IPS-20b (cell line): ENCODE measurements around the gene HADHB.
"Not testable (repeated sequence)": the region's sequence is repeated elsewhere in the genome, so short reads cannot be mapped to it uniquely, and the experiment has no call there.

Source experiments
- H3K27ac ChIP-seq: one replicate; pipeline ENCODE4 v1.5.1; 2013; ENCODE audit warnings: low read length
- H3K27me3 ChIP-seq: 2 replicates; pipeline ENCODE4 v1.6.1; 2013; ENCODE audit warnings: mild to moderate bottlenecking, low read length, inconsistent platforms; ENCODE audit not compliant: insufficient read depth
- H3K36me3 ChIP-seq: 2 replicates; pipeline ENCODE4 v1.6.1; 2013; ENCODE audit warnings: low read depth, mild to moderate bottlenecking, inconsistent platforms, low read length, moderate library complexity; ENCODE audit not compliant: insufficient read depth
- H3K4me1 ChIP-seq: 2 replicates; pipeline ENCODE4 v1.6.1; 2013; ENCODE audit warnings: mild to moderate bottlenecking, control low read depth, inconsistent platforms, low read length, moderate library complexity; ENCODE audit not compliant: insufficient read depth
- H3K4me3 ChIP-seq: 2 replicates; pipeline ENCODE4 v1.5.1; 2013; ENCODE audit warnings: mild to moderate bottlenecking, low read length, inconsistent platforms
- H3K9ac ChIP-seq: 2 replicates; pipeline ENCODE4 v1.6.1; 2013; ENCODE audit warnings: low read depth, mild to moderate bottlenecking, inconsistent platforms, low read length, moderate library complexity
- H3K9me3 ChIP-seq: 2 replicates; pipeline ENCODE4 v1.6.1; 2013; ENCODE audit warnings: mild to moderate bottlenecking, low read depth, low read length, inconsistent platforms; ENCODE audit not compliant: insufficient read depth

HADHB gene

GRCh38 chr2:26246818-26247217 is 2.1 kb downstream of the HADHB start:
- H3K27me3 ChIP-seq = no peaks in the 10 kb centered on the region
- H3K4me3 ChIP-seq = no peak overlapping the region
- no peak overlapping the region for H3K27ac ChIP-seq
- H3K9me3 ChIP-seq = no peaks in the 10 kb centered on the region
- H3K9ac ChIP-seq = no peak overlapping the region
- H3K36me3 ChIP-seq = no peaks in the 10 kb centered on the region
- peaks cover 3% of the 10 kb centered on the region; the same call in 1 of the 2 replicates for H3K4me1 ChIP-seq

DNA sequence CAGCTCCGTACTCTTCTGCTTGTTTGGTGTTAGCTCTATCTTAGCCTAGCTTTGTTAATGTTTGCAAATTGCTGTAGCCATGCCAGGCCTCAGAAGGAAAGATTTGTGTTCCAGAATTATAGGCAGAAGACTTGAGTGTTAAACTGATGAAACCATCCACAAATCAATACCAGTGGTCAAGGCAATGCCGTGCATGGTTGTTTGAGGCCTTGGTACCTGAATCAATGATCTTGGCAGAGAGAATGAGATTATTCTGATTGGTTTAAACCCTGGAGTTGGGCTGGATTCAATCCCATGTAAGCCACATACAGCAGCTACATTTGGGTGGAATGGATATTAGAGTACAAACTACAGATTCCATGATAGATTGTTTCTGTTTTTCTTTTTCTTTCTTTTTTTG is 4.9 kb downstream of the HADHB start:
- Histone ChIP-seq H3K9me3 (no peaks in the 10 kb centered on the region), H3K36me3 (0 out of 2 replicates have a peak, but pooled peaks cover 3% of the 10 kb centered on the region), H3K27ac (no peak overlapping the region), H3K4me3 (no peak overlapping the region), H3K9ac (no peak overlapping the region), H3K4me1 (peaks cover 3% of the 10 kb centered on the region; the same call in 1 of the 2 replicates), H3K27me3 (no peaks in the 10 kb centered on the region)

- H3K36me3 ChIP-seq = 0 out of 2 replicates have a peak, but pooled peaks cover 5% of the 10 kb centered on the region
- no peaks in the 10 kb centered on the region for H3K9me3 ChIP-seq
Observed at GRCh38 chr2:26251893-26252292, 7.2 kb downstream of the HADHB start.

DNA sequence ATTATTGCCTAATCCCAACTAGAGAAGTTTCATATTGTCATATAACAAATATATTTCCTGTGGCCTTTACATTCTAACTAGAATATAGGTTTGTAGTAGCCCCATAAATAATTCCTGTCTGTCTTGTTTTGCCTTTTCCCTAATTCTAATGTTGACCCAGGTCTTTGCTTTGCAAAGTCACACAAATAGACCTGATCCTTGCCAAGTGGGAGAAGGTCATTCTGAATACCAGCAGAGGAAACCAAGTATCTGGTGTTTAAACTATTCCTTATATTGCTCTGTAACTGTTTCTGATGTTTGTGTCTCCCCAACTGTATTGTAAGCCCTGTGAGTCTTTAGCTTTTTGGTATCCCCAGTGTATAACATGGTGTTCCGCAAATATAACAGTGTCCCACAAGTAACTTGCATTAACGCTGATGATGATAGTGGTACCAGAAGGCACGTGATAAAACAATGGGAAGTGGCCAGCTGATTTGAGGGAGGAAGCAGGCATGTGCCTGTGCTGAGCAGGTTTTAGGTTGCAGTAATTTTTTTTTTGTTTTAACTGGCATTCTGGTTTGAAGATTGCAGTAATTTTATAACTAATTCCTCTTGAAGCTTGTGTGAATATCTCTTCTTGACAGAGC is 11.1 kb downstream of the HADHB start:
- Histone ChIP-seq H3K4me1 (no peaks in the 10 kb centered on the region), H3K9me3 (no peaks in the 10 kb centered on the region), H3K4me3 (no peak overlapping the region), H3K27ac (no peak overlapping the region), H3K36me3 (peaks cover 5% of the 10 kb centered on the region; the same call in 1 of the 2 replicates), H3K9ac (no peak overlapping the region), H3K27me3 (no peaks in the 10 kb centered on the region)

More at GRCh38 chr2:26251893-26252292, 7.2 kb downstream of the HADHB start:
- Histone ChIP-seq H3K27ac (no peak overlapping the region), H3K9ac (no peak overlapping the region), H3K4me1 (no peaks in the 10 kb centered on the region), H3K27me3 (no peaks in the 10 kb centered on the region), H3K4me3 (no peak overlapping the region)

GRCh38 chr2:26258836-26259235 is 14.1 kb downstream of the HADHB start:
- not testable (repeated sequence) for H3K4me3 ChIP-seq, H3K27me3 ChIP-seq, H3K9me3 ChIP-seq, H3K4me1 ChIP-seq, H3K9ac ChIP-seq, H3K36me3 ChIP-seq, H3K27ac ChIP-seq

DNA sequence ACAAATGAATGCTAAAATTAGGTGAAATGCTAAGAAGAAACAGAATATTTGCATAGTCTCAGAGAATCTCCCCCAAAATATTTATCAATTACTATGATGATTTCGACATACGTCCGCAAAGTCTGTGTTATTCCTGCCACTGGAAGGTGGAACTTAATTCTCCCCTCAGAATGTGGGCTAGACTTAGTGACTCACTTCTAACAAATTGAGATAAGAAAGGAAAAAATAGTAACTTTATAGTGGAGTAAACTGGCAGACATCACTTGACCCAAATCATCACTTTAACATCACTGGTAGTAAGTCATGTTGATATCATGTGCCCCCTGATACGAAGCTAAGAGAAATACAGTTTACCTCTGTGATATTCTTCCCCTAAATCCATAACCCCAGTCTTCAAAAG is 23.5 kb downstream of the HADHB start:
- no peak overlapping the region for H3K27ac ChIP-seq
- no peak overlapping the region for H3K9ac ChIP-seq
- H3K27me3 ChIP-seq = no peaks in the 10 kb centered on the region
- no peaks in the 10 kb centered on the region for H3K9me3 ChIP-seq
- no peaks in the 10 kb centered on the region for H3K4me1 ChIP-seq
- peaks cover 18% of the 10 kb centered on the region for H3K36me3 ChIP-seq
- no peak overlapping the region for H3K4me3 ChIP-seq

- not testable (repeated sequence) for H3K9ac ChIP-seq, H3K27ac ChIP-seq, H3K27me3 ChIP-seq
Observed at GRCh38 chr2:26268670-26269385, 24.1 kb downstream of the HADHB start.

GRCh38 chr2:26269571-26270158 is 24.9 kb downstream of the HADHB start:
- H3K4me1 ChIP-seq = no peaks in the 10 kb centered on the region
- no peak overlapping the region for H3K4me3 ChIP-seq
- no peaks in the 10 kb centered on the region for H3K9me3 ChIP-seq
- peaks cover 22% of the 10 kb centered on the region for H3K36me3 ChIP-seq
- H3K9ac ChIP-seq = no peak overlapping the region
- no peak overlapping the region for H3K27ac ChIP-seq
- H3K27me3 ChIP-seq = no peaks in the 10 kb centered on the region

More at GRCh38 chr2:26268670-26269385, 24.1 kb downstream of the HADHB start:
- H3K4me1 ChIP-seq, H3K4me3 ChIP-seq, H3K9me3 ChIP-seq: not testable (repeated sequence)
- peaks cover 21% of the 10 kb centered on the region for H3K36me3 ChIP-seq

- Histone ChIP-seq H3K27ac (no peak overlapping the region), H3K9me3 (no peaks in the 10 kb centered on the region), H3K4me3 (no peak overlapping the region), H3K9ac (no peak overlapping the region), H3K36me3 (peaks cover 22% of the 10 kb centered on the region; the same call in 1 of the 2 replicates), H3K27me3 (no peaks in the 10 kb centered on the region), H3K4me1 (no peaks in the 10 kb centered on the region)
Observed at GRCh38 chr2:26270373-26270772, 25.6 kb downstream of the HADHB start.

GRCh38 chr2:26273501-26273900 is 28.8 kb downstream of the HADHB start:
- no peak overlapping the region for H3K9ac ChIP-seq
- no peaks in the 10 kb centered on the region for H3K27me3 ChIP-seq
- peaks cover 38% of the 10 kb centered on the region for H3K36me3 ChIP-seq
- H3K9me3 ChIP-seq = no peaks in the 10 kb centered on the region
- H3K4me3 ChIP-seq = no peak overlapping the region
- H3K27ac ChIP-seq = no peak overlapping the region
- H3K4me1 ChIP-seq = no peaks in the 10 kb centered on the region

DNA sequence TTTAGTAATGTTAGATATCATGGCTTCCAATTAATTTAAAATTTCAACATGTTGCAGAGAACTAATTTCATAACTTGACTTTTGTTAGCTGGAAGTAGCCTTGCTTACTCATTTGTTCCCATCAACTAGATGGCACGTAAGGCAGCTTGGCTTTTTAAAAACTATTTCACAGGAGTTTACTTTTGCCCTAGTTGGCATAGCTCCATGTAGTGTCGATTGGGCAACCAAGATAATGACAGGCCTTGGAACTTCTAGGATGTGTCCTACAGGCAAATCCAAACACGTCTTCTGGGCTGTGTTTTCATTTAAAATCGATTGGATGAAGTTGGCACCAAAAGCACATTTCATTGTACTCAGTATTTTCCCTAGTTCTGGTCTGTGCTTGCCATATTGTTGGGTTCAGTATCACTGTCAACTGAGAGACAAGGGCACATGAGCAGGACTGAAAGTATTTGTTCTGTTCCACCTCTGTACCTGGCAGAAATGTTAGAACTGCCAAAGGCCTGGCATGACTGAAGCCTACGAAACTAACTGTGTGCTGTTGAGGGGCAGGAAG is 29.4 kb downstream of the HADHB start:
- Histone ChIP-seq H3K4me1 (no peaks in the 10 kb centered on the region), H3K36me3 (peaks cover 44% of the 10 kb centered on the region), H3K27ac (no peak overlapping the region), H3K27me3 (no peaks in the 10 kb centered on the region), H3K9me3 (no peaks in the 10 kb centered on the region), H3K9ac (no peak overlapping the region), H3K4me3 (no peak overlapping the region)
